Tibial artery (tissue), 4 donors: ENCODE measurements around the gene EP300.
A peak's percentile ranks its signal among the peaks of the same experiment; 100 is the strongest.

ENCODE experiments used
- DNase-seq, 2 donors: peaks; one replicate each; pipeline ENCODE4 v3.0.0-alpha.2; 2019
- H3K27ac ChIP-seq, 2 donors: fragments of 200-600 bp; sonication (generic) in 1 of 2; 1 replicate in 1 of 2; 2 replicates in 1 of 2; pipeline ENCODE4 v1.5.1; 2018 to 2019; ENCODE audit warnings: mild to moderate bottlenecking in 1 of 2
- H3K27me3 ChIP-seq, 2 donors: fragments of 200-600 bp; sonication (generic) in 1 of 2; one replicate each; pipeline versions ENCODE4 v1.5.1 to v1.6.0; 2016 to 2019
- H3K36me3 ChIP-seq, 3 donors: fragments of 200-600 bp; sonication (generic) in 2 of 3; one replicate each; pipeline ENCODE4 v1.5.1; 2016 to 2019; ENCODE audit warnings: mild to moderate bottlenecking in 2 of 3
- H3K4me1 ChIP-seq, 4 donors: fragments of 200-600 bp; sonication (generic) in 2 of 4; 1 replicate in 3 of 4; 2 replicates in 1 of 4; pipeline ENCODE4 v1.5.1; 2016 to 2019
- H3K4me3 ChIP-seq, 2 donors: fragments of 200-600 bp; sonication (generic) in 1 of 2; 1 replicate in 1 of 2; 2 replicates in 1 of 2; pipeline ENCODE4 v1.5.1; 2018 to 2019; ENCODE audit warnings: mild to moderate bottlenecking in 2 of 2
- H3K9me3 ChIP-seq, 3 donors: fragments of 200-600 bp; sonication (generic) in 1 of 3; one replicate each; pipeline ENCODE4 v1.5.1; 2016 to 2019
- intact Hi-C: fragments of 100-400 bp; cut with DNase I; formaldehyde crosslinking; loops from one replicate; pipeline ENCODE4 v1.15.0; 2023; ENCODE audit warnings: low total_unique reads
- TF ChIP-seq, protein P1 (sequence below), 2 experiments: fragments of 200-600 bp in 1 of 2; fragments of 450-650 bp in 1 of 2; IDR thresholded peaks; one replicate each; pipeline ENCODE4 v1.5.1; 2017 to 2019; ENCODE audit warnings: antibody characterized with exemption in 2 of 2, mild to moderate bottlenecking in 1 of 2, moderate library complexity in 1 of 2

The EP300 gene

DNA sequence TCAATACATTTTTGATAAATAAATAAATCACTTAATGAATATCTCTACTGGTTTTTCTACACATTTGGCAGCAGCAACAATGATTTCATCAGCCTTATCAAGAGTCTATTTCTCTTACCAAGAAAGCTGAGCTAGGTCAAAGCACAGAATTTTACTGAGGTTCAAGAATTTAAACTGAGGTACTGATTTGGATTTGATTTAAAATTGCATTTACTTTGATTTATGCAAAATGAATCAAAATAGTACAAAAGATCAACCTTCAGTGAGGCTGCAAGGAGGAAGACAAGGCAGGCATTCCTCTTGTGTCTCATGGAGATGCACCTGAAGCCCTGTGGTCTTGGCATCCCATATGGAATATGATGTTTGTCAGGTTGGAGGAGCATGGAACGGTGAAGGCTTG lies 15.5 kb upstream of the EP300 start:
- TF ChIP-seq, protein P1, sequence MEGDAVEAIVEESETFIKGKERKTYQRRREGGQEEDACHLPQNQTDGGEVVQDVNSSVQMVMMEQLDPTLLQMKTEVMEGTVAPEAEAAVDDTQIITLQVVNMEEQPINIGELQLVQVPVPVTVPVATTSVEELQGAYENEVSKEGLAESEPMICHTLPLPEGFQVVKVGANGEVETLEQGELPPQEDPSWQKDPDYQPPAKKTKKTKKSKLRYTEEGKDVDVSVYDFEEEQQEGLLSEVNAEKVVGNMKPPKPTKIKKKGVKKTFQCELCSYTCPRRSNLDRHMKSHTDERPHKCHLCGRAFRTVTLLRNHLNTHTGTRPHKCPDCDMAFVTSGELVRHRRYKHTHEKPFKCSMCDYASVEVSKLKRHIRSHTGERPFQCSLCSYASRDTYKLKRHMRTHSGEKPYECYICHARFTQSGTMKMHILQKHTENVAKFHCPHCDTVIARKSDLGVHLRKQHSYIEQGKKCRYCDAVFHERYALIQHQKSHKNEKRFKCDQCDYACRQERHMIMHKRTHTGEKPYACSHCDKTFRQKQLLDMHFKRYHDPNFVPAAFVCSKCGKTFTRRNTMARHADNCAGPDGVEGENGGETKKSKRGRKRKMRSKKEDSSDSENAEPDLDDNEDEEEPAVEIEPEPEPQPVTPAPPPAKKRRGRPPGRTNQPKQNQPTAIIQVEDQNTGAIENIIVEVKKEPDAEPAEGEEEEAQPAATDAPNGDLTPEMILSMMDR (IDR thresholded peaks at IDR 0.05) = no peak
- intact Hi-C loops = no loop called here

DNA sequence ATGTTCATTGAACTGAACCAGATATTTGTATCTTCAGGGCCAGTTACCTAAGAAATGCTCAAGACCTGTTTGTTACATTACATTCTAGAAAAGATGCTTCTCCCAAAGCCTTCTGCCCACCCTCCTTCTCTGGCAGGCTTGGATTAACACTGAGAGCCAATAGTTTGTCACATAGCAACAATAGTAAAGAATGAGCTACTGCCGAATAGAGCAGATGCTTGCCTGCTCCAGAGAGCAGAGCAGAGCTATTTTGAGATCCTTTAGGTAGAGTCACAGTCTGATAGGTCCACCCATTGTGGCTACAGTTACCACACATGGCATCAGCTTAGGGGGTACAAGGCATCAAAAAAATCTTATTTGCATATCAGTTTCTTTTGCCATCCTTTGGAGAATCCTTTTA lies 13.5 kb upstream of the EP300 start:
- Histone ChIP-seq H3K36me3 (no peaks in the 10 kb centered on the region), H3K4me3 (no peak overlapping the region), H3K4me1 (no peaks in the 10 kb centered on the region), H3K27ac (no peak overlapping the region), H3K9me3 (no peaks in the 10 kb centered on the region), H3K27me3 (peaks cover 0 to 9% of the 10 kb centered on the region in 2 donors)
- DNase-seq = no peak
- intact Hi-C loops = no loop called here
- TF ChIP-seq, protein P1 (IDR thresholded peaks at IDR 0.05) = no peak

More for the DNA sequence above, 15.5 kb upstream of the EP300 start:
- Histone ChIP-seq H3K9me3 (no peaks in the 10 kb centered on the region), H3K27ac (no peak overlapping the region), H3K4me1 (no peaks in the 10 kb centered on the region), H3K4me3 (no peak overlapping the region), H3K36me3 (no peaks in the 10 kb centered on the region), H3K27me3 (peaks cover 0 to 9% of the 10 kb centered on the region in 2 donors)
- no peak for DNase-seq

DNA sequence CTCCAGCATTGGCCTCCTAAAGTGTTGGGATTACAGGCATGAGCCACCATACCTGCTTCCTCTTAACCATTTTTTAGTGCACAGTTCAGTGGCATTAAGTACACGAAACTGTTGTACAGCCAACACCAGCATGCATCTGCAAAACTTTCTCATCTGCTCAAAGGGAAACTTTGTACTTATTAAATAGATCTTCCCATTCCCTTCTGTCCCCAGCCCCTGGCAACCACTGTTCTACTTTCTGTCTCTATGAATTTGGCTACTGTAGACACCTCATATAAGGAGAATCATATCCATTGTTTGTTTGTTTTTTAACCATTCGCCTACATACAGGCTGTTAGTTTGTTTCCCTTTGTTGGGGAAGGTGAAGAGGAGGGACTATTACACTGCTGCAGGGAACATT lies 6.5 kb upstream of the EP300 start:
- Histone ChIP-seq H3K9me3 (no peaks in the 10 kb centered on the region), H3K4me1 (peaks cover 0 to 5% (median 0%) of the 10 kb centered on the region in 4 donors), H3K36me3 (no peaks in the 10 kb centered on the region), H3K27ac (no peak overlapping the region), H3K4me3 (no peak overlapping the region), H3K27me3 (no peaks in the 10 kb centered on the region)
- DNase-seq = no peak
- intact Hi-C loops = loop anchor here (5.0 kb wide), 1 partner anchor 119 kb away; no protein-coding TSS in a partner anchor
- TF ChIP-seq, protein P1 (IDR thresholded peaks at IDR 0.05) = no peak

DNA sequence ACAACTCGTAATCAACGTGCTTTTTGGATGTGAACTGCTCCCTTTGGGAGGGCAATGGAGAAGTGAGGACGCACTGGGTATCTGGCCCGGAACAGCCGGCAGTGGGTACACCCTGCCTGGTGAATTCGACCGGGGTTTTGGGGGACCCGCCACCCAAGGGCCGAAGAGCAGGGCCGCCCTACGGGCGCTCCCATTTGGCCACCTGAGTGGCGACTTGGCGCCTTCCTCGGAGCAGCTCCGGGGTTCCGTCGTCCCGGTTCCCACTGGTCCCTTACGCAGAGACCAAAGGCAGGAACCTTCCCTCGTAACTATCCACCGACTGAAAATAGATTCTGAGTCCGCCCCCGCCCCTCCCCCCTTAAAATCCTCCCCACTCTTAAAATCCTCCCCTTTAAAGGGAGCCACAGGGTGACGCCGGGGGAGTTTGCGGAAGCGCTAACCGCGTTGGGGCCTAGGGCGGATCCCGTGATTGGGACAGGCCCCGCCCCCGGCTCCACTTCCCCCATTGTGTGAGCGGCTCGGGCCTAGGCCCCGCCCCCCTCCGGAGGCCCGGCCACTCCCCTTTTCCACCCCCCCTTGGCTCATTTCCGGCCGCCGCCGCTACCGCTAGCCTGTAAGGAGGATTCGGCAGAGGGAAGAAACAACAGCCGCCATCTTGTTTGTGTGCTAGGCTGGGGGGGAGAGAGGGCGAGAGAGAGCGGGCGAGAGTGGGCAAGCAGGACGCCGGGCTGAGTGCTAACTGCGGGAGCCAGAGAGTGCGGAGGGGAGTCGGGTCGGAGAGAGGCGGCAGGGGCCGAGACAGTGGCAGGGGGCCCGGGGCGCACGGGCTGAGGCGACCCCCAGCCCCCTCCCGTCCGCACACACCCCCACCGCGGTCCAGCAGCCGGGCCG lies 1.0 kb upstream of the EP300 start:
- no peaks in the 10 kb centered on the region for H3K36me3 ChIP-seq
- H3K27me3 ChIP-seq = no peaks in the 10 kb centered on the region
- H3K4me3 ChIP-seq = peak overlapping the region; percentile 99
- DNase-seq = peak; percentile 98 to 100
- peak overlapping the region; percentile 100 for H3K27ac ChIP-seq
- intact Hi-C loops = loop anchor here (1.0 to 10.0 kb wide), 3 partner anchors 69 to 140 kb away; partner anchors contain the start of gene RBX1
- H3K9me3 ChIP-seq = no peaks in the 10 kb centered on the region
- TF ChIP-seq, protein P1 (IDR thresholded peaks at IDR 0.05) = no peak
- H3K4me1 ChIP-seq = peaks cover 0 to 31% (median 13%) of the 10 kb centered on the region in 4 donors

DNA sequence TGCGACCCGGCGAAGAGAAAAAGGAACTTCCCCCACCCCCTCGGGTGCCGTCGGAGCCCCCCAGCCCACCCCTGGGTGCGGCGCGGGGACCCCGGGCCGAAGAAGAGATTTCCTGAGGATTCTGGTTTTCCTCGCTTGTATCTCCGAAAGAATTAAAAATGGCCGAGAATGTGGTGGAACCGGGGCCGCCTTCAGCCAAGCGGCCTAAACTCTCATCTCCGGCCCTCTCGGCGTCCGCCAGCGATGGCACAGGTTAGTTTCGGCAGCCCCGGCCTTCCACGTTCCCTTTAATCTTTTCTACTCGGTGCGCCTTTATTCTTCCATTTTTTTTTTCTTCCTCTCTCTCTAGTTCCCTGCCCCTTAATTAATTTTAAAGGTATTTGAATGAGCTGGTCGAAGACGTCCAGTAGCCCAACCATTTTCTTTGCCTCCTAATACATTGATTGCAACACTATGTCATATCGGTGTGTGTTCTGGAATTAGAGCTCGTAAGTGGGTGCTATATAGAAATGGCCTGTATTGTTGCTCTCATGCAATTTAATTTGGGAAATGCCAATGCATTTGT lies 537 bp downstream of the EP300 start:
- intact Hi-C loops = loop anchor here (5.0 to 10.0 kb wide), 2 partner anchors 71 to 102 kb away; no protein-coding TSS in a partner anchor
- Histone ChIP-seq H3K9me3 (no peaks in the 10 kb centered on the region), H3K4me3 (peak overlapping the region; percentile 99), H3K27me3 (no peaks in the 10 kb centered on the region), H3K4me1 (peaks cover 0 to 46% (median 24%) of the 10 kb centered on the region in 4 donors), H3K27ac (peak overlapping the region; percentile 100), H3K36me3 (no peaks in the 10 kb centered on the region)
- TF ChIP-seq, protein P1 (IDR thresholded peaks at IDR 0.05) = no peak
- no peak for DNase-seq
